Inferior parietal cortex (tissue), 1 donor: Measurements from ENCODE around the gene CLDN6.
"Not testable (repeated sequence)": the region's sequence is repeated elsewhere in the genome, so short reads cannot be mapped to it uniquely, and the experiment has no call there.

ENCODE experiments used
- DNase-seq: peaks from one replicate; pipeline ENCODE4 v3.0.0-alpha.2; 2016; ENCODE audit errors: extremely low spot score

The CLDN6 gene

GRCh38 chr16:3017794-3018506, at the start of gene CLDN6:
Gene CLDN6, minus strand, starts transcription at chr16:3018183. Its CDS starts 2,162 bp downstream, at chr16:3016021.
- DNase-seq = no peak

- no peak for DNase-seq
Observed at GRCh38 chr16:3066440-3066748, 48.4 kb upstream of the CLDN6 start.

- no peak for DNase-seq
Observed at GRCh38 chr16:3065742-3066439, 47.9 kb upstream of the CLDN6 start.

- no peak for DNase-seq
Observed at GRCh38 chr16:3065069-3065741, 47.2 kb upstream of the CLDN6 start, which contains the start of gene IL32. Gene IL32, plus strand, starts transcription at chr16:3065640. Its CDS starts 172 bp downstream, at chr16:3065812.

- DNase-seq = no peak
Observed at GRCh38 chr16:3063625-3064386, 45.8 kb upstream of the CLDN6 start.

- DNase-seq = no peak
Observed at GRCh38 chr16:3062553-3062952, 44.6 kb upstream of the CLDN6 start.

- no peak for DNase-seq
Observed at GRCh38 chr16:3060339-3061127, 42.5 kb upstream of the CLDN6 start.

- no peak for DNase-seq
Observed at GRCh38 chr16:3059723-3060242, 41.8 kb upstream of the CLDN6 start.

GRCh38 chr16:3059041-3059722, 41.2 kb upstream of the CLDN6 start:
- peak; percentile 87 for DNase-seq

- peak; percentile 8 for DNase-seq
Observed at GRCh38 chr16:3058139-3059030, 40.4 kb upstream of the CLDN6 start.

GRCh38 chr16:3057181-3058138, 39.5 kb upstream of the CLDN6 start:
- DNase-seq = no peak

- DNase-seq = no peak
Observed at GRCh38 chr16:3056336-3057180, 38.6 kb upstream of the CLDN6 start.

- DNase-seq = not testable (repeated sequence)
Observed at GRCh38 chr16:3055734-3056115, 37.7 kb upstream of the CLDN6 start.

- DNase-seq = no peak
Observed at GRCh38 chr16:3054965-3055733, 37.2 kb upstream of the CLDN6 start.

GRCh38 chr16:3053330-3053710, 35.3 kb upstream of the CLDN6 start:
- not testable (repeated sequence) for DNase-seq

- DNase-seq = not testable (repeated sequence)
Observed at GRCh38 chr16:3052571-3053329, 34.8 kb upstream of the CLDN6 start.
